Activated CD4-positive, alpha-beta T cell treated with anti-CD3 and anti-CD28 coated beads, Interleukin-2, amount 50 U/mL, for 16 hours (primary cell): ENCODE measurements around the gene LEF1.
"Not testable (repeated sequence)": the region's sequence is repeated elsewhere in the genome, so short reads cannot be mapped to it uniquely, and the experiment has no call there.

Experiments used
- DNase-seq: peaks from one replicate; pipeline ENCODE4 v3.0.0-alpha.2; 2020

The LEF1 gene

GRCh38 chr4:108024085-108024877 lies 144.5 kb downstream of the LEF1 start:
- DNase-seq = no peak

GRCh38 chr4:108018884-108019187 lies 149.9 kb downstream of the LEF1 start:
- DNase-seq = no peak

GRCh38 chr4:108018040-108018883 lies 150.5 kb downstream of the LEF1 start:
- peak; percentile 78 for DNase-seq

- no peak for DNase-seq
These were observed 154.8 kb downstream of the LEF1 start for GRCh38 chr4:108013955-108014354.

GRCh38 chr4:108013327-108013726 lies 155.4 kb downstream of the LEF1 start:
- DNase-seq = no peak

- not testable (repeated sequence) for DNase-seq
These were observed 156.3 kb downstream of the LEF1 start for GRCh38 chr4:108012382-108012781.

GRCh38 chr4:108010167-108010566 lies 158.6 kb downstream of the LEF1 start:
- no peak for DNase-seq

GRCh38 chr4:108008721-108009120 lies 160.0 kb downstream of the LEF1 start:
- no peak for DNase-seq

GRCh38 chr4:108007984-108008383 lies 160.7 kb downstream of the LEF1 start:
- no peak for DNase-seq

- DNase-seq = no peak
These were observed 162.4 kb downstream of the LEF1 start for GRCh38 chr4:108006361-108006760.

- no peak for DNase-seq
These were observed 162.9 kb downstream of the LEF1 start for GRCh38 chr4:108005807-108006206.

GRCh38 chr4:108004646-108005045 lies 164.1 kb downstream of the LEF1 start:
- DNase-seq = no peak

- DNase-seq = no peak
These were observed 164.7 kb downstream of the LEF1 start for GRCh38 chr4:108003982-108004515.

GRCh38 chr4:108001540-108002135 lies 167.1 kb downstream of the LEF1 start:
- no peak for DNase-seq

GRCh38 chr4:107999932-108000539 lies 168.7 kb downstream of the LEF1 start:
- DNase-seq = no peak

- DNase-seq = no peak
These were observed 170.9 kb downstream of the LEF1 start for GRCh38 chr4:107997794-107998193.
